MCF 10A (cell line): Measurements from ENCODE around the gene SLC19A2. TPM values are rescaled to one million over a fixed set of nuclear protein-coding genes. Genes with fewer than 3 reads are reported as not detected.

ENCODE experiments used
- BruUV-seq: library from RNA; stranded (reverse); fragments of 400-500 nt; replicated peaks from 2 replicates; lab custom pipeline; 2021; lab: Mats Ljungman, UMichigan
- CTCF ChIA-PET: fragments of 300-600 bp; sonication (Branson Sonifier 250); formaldehyde crosslinking; extraction: SDS; loops from one replicate; lab custom pipeline; 2021; ENCODE audit warnings: antibody characterized with exemption, inconsistent platforms; lab: Yijun Ruan, JAX
- POLR2A ChIA-PET: fragments of 300-600, 350-650 bp; sonication (Branson Sonifier 250); formaldehyde crosslinking; extraction: SDS; loops from one replicate; lab custom pipeline; 2020; ENCODE audit warnings: antibody characterized with exemption, inconsistent platforms; lab: Yijun Ruan, JAX
- DNase-seq: peaks from one replicate; pipeline ENCODE4 v3.0.0-alpha.2; 2018; ENCODE audit not compliant: unreplicated experiment
- H3K27ac Mint-ChIP-seq: one replicate; pipeline ENCODE4 v1.8.0; 2022; ENCODE audit warnings: mild to moderate bottlenecking, low read depth, mixed read lengths; ENCODE audit not compliant: unreplicated experiment
- H3K27me3 Mint-ChIP-seq: one replicate; pipeline ENCODE4 v1.8.0; 2022; ENCODE audit warnings: mixed read lengths; ENCODE audit not compliant: insufficient read depth, unreplicated experiment
- H3K36me3 Mint-ChIP-seq: one replicate; pipeline ENCODE4 v1.8.0; 2022; ENCODE audit warnings: mild to moderate bottlenecking, moderate library complexity, mixed read lengths; ENCODE audit not compliant: insufficient read depth, unreplicated experiment
- H3K4me1 Mint-ChIP-seq: one replicate; pipeline ENCODE4 v1.8.0; 2022; ENCODE audit warnings: mixed read lengths; ENCODE audit not compliant: insufficient read depth, unreplicated experiment
- H3K4me3 Mint-ChIP-seq: one replicate; pipeline ENCODE4 v1.8.0; 2022; ENCODE audit warnings: mild to moderate bottlenecking, moderate library complexity, mixed read lengths; ENCODE audit not compliant: unreplicated experiment
- H3K9me3 Mint-ChIP-seq: one replicate; pipeline ENCODE4 v1.8.0; 2022; ENCODE audit warnings: mixed read lengths; ENCODE audit not compliant: unreplicated experiment
- intact Hi-C: fragments of 100-400 bp; cut with micrococcal nuclease; formaldehyde crosslinking; loops from 2 replicates; pipeline ENCODE4 v1.14.1; 2022
- total RNA-seq: library from RNA; stranded (reverse); gene quantifications from 2 replicates; pipeline ENCODE4 v1.2.3, GENCODE V29; 2022
- TF ChIP-seq, protein P1 (sequence below): fragments of 200-600 bp; IDR thresholded peaks from one replicate; pipeline ENCODE4 v1.8.0; 2022; ENCODE audit warnings: antibody characterized with exemption, mild to moderate bottlenecking; ENCODE audit not compliant: unreplicated experiment

SLC19A2 gene
- total RNA-seq, 1 experiment from 2014 or later: 13.9 TPM

- TF ChIP-seq, protein P1, sequence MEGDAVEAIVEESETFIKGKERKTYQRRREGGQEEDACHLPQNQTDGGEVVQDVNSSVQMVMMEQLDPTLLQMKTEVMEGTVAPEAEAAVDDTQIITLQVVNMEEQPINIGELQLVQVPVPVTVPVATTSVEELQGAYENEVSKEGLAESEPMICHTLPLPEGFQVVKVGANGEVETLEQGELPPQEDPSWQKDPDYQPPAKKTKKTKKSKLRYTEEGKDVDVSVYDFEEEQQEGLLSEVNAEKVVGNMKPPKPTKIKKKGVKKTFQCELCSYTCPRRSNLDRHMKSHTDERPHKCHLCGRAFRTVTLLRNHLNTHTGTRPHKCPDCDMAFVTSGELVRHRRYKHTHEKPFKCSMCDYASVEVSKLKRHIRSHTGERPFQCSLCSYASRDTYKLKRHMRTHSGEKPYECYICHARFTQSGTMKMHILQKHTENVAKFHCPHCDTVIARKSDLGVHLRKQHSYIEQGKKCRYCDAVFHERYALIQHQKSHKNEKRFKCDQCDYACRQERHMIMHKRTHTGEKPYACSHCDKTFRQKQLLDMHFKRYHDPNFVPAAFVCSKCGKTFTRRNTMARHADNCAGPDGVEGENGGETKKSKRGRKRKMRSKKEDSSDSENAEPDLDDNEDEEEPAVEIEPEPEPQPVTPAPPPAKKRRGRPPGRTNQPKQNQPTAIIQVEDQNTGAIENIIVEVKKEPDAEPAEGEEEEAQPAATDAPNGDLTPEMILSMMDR: no peak
- no TSS peak for BruUV-seq
- Mint-ChIP-seq H3K4me1 (peaks cover 33% of the 10 kb centered on the region), H3K27ac (no peak overlapping the region), H3K4me3 (no peak overlapping the region), H3K27me3 (no peaks in the 10 kb centered on the region), H3K9me3 (peaks cover under 1% of the 10 kb centered on the region), H3K36me3 (peaks cover 8% of the 10 kb centered on the region)
- ChIA-PET POLR2A (interaction anchor here (5.7 kb wide), 1 partner anchor 40 kb away, joined by 84 read pairs; the partner anchor contains the start of gene SLC19A2), CTCF (no interaction called here)
- intact Hi-C loops: no loop called here
- no peak for DNase-seq
Observed at GRCh38 chr1:169527001-169527400, 41.3 kb upstream of the SLC19A2 start.

- ChIA-PET CTCF (interaction anchor here (0.6 kb wide), 1 partner anchor 920 kb away, joined by 3 read pairs; no protein-coding TSS in a partner anchor), POLR2A (interaction anchor here (0.6 to 1.2 kb wide), 2 partner anchors 15 to 40 kb away, joined by 4 read pairs; partner anchors contain the start of gene SLC19A2)
- Mint-ChIP-seq H3K36me3 (peaks cover 8% of the 10 kb centered on the region), H3K27me3 (no peaks in the 10 kb centered on the region), H3K4me1 (peaks cover 33% of the 10 kb centered on the region), H3K9me3 (no peaks in the 10 kb centered on the region), H3K4me3 (no peak overlapping the region), H3K27ac (no peak overlapping the region)
- BruUV-seq: no TSS peak
- TF ChIP-seq, protein P1: no peak
- intact Hi-C loops: no loop called here
- DNase-seq: no peak
Observed at GRCh38 chr1:169526120-169526832, 40.5 kb upstream of the SLC19A2 start.

GRCh38 chr1:169525391-169525790 lies 39.6 kb upstream of the SLC19A2 start:
- ChIA-PET POLR2A (no interaction called here), CTCF (no interaction called here)
- Mint-ChIP-seq H3K27ac (no peak overlapping the region), H3K36me3 (no peaks in the 10 kb centered on the region), H3K9me3 (no peaks in the 10 kb centered on the region), H3K27me3 (no peaks in the 10 kb centered on the region), H3K4me1 (peaks cover 29% of the 10 kb centered on the region), H3K4me3 (no peak overlapping the region)
- TF ChIP-seq, protein P1: no peak
- DNase-seq: no peak
- no TSS peak for BruUV-seq
- intact Hi-C loops: no loop called here

GRCh38 chr1:169523904-169524303 lies 38.2 kb upstream of the SLC19A2 start:
- POLR2A ChIA-PET: interaction anchor here (1.1 to 1.7 kb wide), 2 partner anchors 15 to 38 kb away, joined by 3 to 4 read pairs; partner anchors contain the start of gene SLC19A2
- peaks cover 16% of the 10 kb centered on the region for H3K4me1 Mint-ChIP-seq
- CTCF ChIA-PET: no interaction called here
- intact Hi-C loops: no loop called here
- no peak for DNase-seq
- TF ChIP-seq, protein P1: no peak
- no peak overlapping the region for H3K27ac Mint-ChIP-seq
- H3K36me3 Mint-ChIP-seq: no peaks in the 10 kb centered on the region
- H3K9me3 Mint-ChIP-seq: no peaks in the 10 kb centered on the region
- H3K4me3 Mint-ChIP-seq: no peak overlapping the region
- no TSS peak for BruUV-seq
- no peaks in the 10 kb centered on the region for H3K27me3 Mint-ChIP-seq
